Esophagus muscularis mucosa (tissue), 4 donors: ENCODE data around the gene SLC50A1.

ENCODE experiments used
- CTCF ChIP-seq, 3 experiments: fragments of 200-600 bp in 2 of 3; fragments of 450-650 bp in 1 of 3; sonication (generic) in 2 of 3; IDR thresholded peaks; one replicate each; pipeline ENCODE4 v1.5.1; 2017 to 2019; ENCODE audit warnings: antibody characterized with exemption in 3 of 3, mild to moderate bottlenecking in 2 of 3, moderate library complexity in 1 of 3
- EP300 ChIP-seq: sonication (generic); formaldehyde crosslinking; IDR thresholded peaks from one replicate; pipeline ENCODE4 v1.6.1; 2017; ENCODE audit warnings: antibody characterized with exemption
- POLR2A ChIP-seq: fragments of 450-650 bp; IDR thresholded peaks from one replicate; pipeline ENCODE4 v1.6.1; 2017; ENCODE audit warnings: antibody characterized with exemption, moderate library complexity, mild to moderate bottlenecking, low read depth
- POLR2AphosphoS5 ChIP-seq, 2 donors: sonication (generic); formaldehyde crosslinking; IDR thresholded peaks; one replicate each; pipeline ENCODE4 v1.6.1; 2017; ENCODE audit warnings: antibody characterized with exemption in 2 of 2

GRCh38 chr1:155121249-155121648 is 14.4 kb upstream of the SLC50A1 start:
- TF ChIP-seq EP300, result no peak
- no peak for TF ChIP-seq POLR2AphosphoS5 (IDR thresholded peaks at IDR 0.05)
- no peak for TF ChIP-seq CTCF (IDR thresholded peaks at IDR 0.05)
- no peak for TF ChIP-seq POLR2A
